ENCODE data around the gene DAZAP2. TPM values are rescaled to one million over a fixed set of nuclear protein-coding genes. Genes with fewer than 3 reads are reported as not detected.
A peak's percentile ranks its signal among the peaks of the same experiment; 100 is the strongest.

Gene DAZAP2
- total and polyA plus RNA-seq, 9 of the 15 experiments (the other 6 are each of a cell fraction or from before 2014, with no cell fraction given) = 116 to 668 (median 227) TPM

DNA sequence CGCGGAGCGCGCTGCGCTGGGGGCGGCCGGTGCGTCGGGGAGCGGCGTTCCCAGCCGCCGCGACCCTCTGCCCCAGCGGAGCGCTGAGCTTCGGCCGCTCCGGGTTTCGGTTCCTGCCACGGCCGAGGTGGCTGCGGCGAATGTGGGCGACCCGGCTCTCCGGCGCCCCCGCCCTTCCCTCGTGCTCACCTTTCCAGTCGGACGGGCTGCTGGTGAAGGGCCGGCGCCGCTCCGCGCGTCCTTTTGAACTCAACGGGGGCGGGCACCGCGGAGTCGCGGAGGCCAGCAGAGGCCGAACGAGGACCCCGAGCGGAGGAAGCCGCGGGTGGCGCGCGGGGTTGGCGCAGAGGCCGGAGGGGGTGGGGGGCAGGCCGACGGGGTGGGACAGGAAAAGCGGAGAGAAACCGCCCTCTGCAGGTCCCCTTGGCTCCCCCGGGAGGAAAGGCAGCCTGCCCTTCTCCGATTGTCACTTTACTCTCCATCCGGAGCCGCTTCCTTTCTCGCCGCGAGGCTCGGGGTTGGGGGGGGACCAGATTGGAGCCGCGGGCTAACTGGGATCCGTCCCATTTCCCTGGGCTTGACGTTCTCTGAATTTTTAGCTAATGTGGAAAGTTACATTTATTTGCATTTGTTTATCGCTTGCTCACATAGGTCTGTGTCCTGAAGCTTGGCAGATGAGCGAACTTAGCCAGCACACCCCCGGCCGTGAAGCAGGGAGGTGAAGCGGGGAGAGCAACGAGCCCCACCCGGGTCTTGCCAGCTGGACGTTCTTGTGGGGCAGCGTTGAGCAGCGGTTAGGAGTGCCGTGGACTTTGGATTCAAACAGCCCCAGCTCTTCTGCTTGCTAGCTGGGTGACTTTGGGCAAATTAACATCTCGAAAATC lies 31.7 kb downstream of the DAZAP2 start, which contains the start of gene SMAGP (continued):
- TF ChIP-seq, protein P1, sequence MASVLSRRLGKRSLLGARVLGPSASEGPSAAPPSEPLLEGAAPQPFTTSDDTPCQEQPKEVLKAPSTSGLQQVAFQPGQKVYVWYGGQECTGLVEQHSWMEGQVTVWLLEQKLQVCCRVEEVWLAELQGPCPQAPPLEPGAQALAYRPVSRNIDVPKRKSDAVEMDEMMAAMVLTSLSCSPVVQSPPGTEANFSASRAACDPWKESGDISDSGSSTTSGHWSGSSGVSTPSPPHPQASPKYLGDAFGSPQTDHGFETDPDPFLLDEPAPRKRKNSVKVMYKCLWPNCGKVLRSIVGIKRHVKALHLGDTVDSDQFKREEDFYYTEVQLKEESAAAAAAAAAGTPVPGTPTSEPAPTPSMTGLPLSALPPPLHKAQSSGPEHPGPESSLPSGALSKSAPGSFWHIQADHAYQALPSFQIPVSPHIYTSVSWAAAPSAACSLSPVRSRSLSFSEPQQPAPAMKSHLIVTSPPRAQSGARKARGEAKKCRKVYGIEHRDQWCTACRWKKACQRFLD (CRISPR knock-in tag; IDR thresholded peaks at IDR 0.05) = peak; percentile 43; the same call in 1 of the 2 replicates
- TF ChIP-seq ZNF436 (CRISPR knock-in tag; IDR thresholded peaks at IDR 0.05) (no peak), ZNF23 (CRISPR knock-in tag; IDR thresholded peaks at IDR 0.05) (no peak), HNRNPLL (IDR thresholded peaks at IDR 0.05; ENCODE audit: low read depth, low read length, poor library complexity, severe bottlenecking) (no peak), RFX7 (CRISPR knock-in tag; IDR thresholded peaks at IDR 0.05) (no peak), ETS2 (tag; IDR thresholded peaks at IDR 0.05; ENCODE audit: borderline replicate concordance, poor library complexity, severe bottlenecking) (no peak), DNMT1 (IDR thresholded peaks at IDR 0.05) (no peak), JUND (IDR thresholded peaks at IDR 0.05; ENCODE audit: borderline replicate concordance, low read depth, low read length) (no peak), JUND (tag; IDR thresholded peaks at IDR 0.05; ENCODE audit: borderline replicate concordance, low read depth, low read length) (no peak), GATAD2B (IDR thresholded peaks at IDR 0.05; ENCODE audit: borderline replicate concordance) (no peak), SAFB (IDR thresholded peaks at IDR 0.05; ENCODE audit: borderline replicate concordance, low read depth, low read length) (no peak), POLR2H (tag; IDR thresholded peaks at IDR 0.05; ENCODE audit: low read depth) (no peak), CHD4 (IDR thresholded peaks at IDR 0.05; ENCODE audit: insufficient read depth, insufficient replicate concordance, low read depth, low read length, poor library complexity, severe bottlenecking) (no peak), ZFX (CRISPR knock-in tag; IDR thresholded peaks at IDR 0.05) (peak; percentile 82), ATF1 (CRISPR knock-in tag; IDR thresholded peaks at IDR 0.05) (no peak), ATF1 (tag; IDR thresholded peaks at IDR 0.05) (no peak)
- TF ChIP-seq, protein P2, sequence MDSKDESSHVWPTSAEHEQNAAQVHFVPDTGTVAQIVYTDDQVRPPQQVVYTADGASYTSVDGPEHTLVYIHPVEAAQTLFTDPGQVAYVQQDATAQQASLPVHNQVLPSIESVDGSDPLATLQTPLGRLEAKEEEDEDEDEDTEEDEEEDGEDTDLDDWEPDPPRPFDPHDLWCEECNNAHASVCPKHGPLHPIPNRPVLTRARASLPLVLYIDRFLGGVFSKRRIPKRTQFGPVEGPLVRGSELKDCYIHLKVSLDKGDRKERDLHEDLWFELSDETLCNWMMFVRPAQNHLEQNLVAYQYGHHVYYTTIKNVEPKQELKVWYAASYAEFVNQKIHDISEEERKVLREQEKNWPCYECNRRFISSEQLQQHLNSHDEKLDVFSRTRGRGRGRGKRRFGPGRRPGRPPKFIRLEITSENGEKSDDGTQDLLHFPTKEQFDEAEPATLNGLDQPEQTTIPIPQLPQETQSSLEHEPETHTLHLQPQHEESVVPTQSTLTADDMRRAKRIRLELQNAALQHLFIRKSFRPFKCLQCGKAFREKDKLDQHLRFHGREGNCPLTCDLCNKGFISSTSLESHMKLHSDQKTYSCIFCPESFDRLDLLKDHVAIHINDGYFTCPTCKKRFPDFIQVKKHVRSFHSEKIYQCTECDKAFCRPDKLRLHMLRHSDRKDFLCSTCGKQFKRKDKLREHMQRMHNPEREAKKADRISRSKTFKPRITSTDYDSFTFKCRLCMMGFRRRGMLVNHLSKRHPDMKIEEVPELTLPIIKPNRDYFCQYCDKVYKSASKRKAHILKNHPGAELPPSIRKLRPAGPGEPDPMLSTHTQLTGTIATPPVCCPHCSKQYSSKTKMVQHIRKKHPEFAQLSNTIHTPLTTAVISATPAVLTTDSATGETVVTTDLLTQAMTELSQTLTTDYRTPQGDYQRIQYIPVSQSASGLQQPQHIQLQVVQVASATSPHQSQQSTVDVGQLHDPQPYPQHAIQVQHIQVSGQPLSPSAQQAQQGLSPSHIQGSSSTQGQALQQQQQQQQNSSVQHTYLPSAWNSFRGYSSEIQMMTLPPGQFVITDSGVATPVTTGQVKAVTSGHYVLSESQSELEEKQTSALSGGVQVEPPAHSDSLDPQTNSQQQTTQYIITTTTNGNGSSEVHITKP (IDR thresholded peaks at IDR 0.05; ENCODE audit: partially characterized antibody) = peak; percentile 87
- TF ChIP-seq, protein P3, sequence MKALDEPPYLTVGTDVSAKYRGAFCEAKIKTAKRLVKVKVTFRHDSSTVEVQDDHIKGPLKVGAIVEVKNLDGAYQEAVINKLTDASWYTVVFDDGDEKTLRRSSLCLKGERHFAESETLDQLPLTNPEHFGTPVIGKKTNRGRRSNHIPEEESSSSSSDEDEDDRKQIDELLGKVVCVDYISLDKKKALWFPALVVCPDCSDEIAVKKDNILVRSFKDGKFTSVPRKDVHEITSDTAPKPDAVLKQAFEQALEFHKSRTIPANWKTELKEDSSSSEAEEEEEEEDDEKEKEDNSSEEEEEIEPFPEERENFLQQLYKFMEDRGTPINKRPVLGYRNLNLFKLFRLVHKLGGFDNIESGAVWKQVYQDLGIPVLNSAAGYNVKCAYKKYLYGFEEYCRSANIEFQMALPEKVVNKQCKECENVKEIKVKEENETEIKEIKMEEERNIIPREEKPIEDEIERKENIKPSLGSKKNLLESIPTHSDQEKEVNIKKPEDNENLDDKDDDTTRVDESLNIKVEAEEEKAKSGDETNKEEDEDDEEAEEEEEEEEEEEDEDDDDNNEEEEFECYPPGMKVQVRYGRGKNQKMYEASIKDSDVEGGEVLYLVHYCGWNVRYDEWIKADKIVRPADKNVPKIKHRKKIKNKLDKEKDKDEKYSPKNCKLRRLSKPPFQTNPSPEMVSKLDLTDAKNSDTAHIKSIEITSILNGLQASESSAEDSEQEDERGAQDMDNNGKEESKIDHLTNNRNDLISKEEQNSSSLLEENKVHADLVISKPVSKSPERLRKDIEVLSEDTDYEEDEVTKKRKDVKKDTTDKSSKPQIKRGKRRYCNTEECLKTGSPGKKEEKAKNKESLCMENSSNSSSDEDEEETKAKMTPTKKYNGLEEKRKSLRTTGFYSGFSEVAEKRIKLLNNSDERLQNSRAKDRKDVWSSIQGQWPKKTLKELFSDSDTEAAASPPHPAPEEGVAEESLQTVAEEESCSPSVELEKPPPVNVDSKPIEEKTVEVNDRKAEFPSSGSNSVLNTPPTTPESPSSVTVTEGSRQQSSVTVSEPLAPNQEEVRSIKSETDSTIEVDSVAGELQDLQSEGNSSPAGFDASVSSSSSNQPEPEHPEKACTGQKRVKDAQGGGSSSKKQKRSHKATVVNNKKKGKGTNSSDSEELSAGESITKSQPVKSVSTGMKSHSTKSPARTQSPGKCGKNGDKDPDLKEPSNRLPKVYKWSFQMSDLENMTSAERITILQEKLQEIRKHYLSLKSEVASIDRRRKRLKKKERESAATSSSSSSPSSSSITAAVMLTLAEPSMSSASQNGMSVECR (CRISPR knock-in tag; IDR thresholded peaks at IDR 0.05) = no peak

All from K562 (cell line).